B cell (primary cell): ENCODE data around the gene FRK. TPM values are rescaled to one million over a fixed set of nuclear protein-coding genes. Genes with fewer than 3 reads are reported as not detected.

Experiments used
- ATAC-seq: fragments of 200-7000 bp; cut with Tn5 transposase; one replicate; pipeline ENCODE4 v1.10.0; 2021; ENCODE audit warnings: low read depth, mild to moderate bottlenecking, moderate number of reproducible peaks, moderate library complexity
- CTCF ChIA-PET: fragments of 350-600 bp; sonication (Branson Sonifier 250); formaldehyde crosslinking; loops from one replicate; lab custom pipeline; 2021; ENCODE audit warnings: antibody characterized with exemption, inconsistent platforms; lab: Charles Lee
- POLR2A ChIA-PET: fragments of 350-600 bp; sonication (Branson Sonifier 250); formaldehyde crosslinking; loops from one replicate; lab custom pipeline; 2021; ENCODE audit warnings: antibody characterized with exemption; lab: Charles Lee
- DNase-seq: peaks from one replicate; pipeline ENCODE4 v3.0.0; 2013
- H2AFZ ChIP-seq: 2 replicates; pipeline ENCODE4 v1.6.1; 2012; ENCODE audit warnings: mild to moderate bottlenecking, low read depth, low read length; ENCODE audit not compliant: insufficient read depth, poor library complexity, severe bottlenecking
- H3K27ac ChIP-seq, 2 donors: 1 replicate in 1 of 2; 2 replicates in 1 of 2; pipeline ENCODE4 v1.5.1; 2012 to 2013; ENCODE audit warnings: low read length in 2 of 2, mild to moderate bottlenecking in 2 of 2, moderate library complexity in 1 of 2
- H3K27me3 ChIP-seq, 4 experiments: fragments of 200-600 bp in 1 of 4; sonication (generic) in 1 of 4; replicated peaks in 1 of 4; 1 replicate in 2 of 4; 2 replicates in 2 of 4; pipeline versions ENCODE4 v1.6.1 to v1.7.0; 2013 to 2016; ENCODE audit warnings: low read length in 3 of 4, mild to moderate bottlenecking in 2 of 4, mixed read lengths in 1 of 4, moderate library complexity in 1 of 4; ENCODE audit not compliant: insufficient read depth in 4 of 4, control insufficient read depth in 3 of 4; ENCODE audit errors: control extremely low read depth in 1 of 4
- H3K36me3 ChIP-seq, 2 experiments: replicated peaks in 1 of 2; 1 replicate in 1 of 2; 2 replicates in 1 of 2; pipeline versions ENCODE4 v1.6.1 to v1.7.1; 2013; ENCODE audit warnings: low read length in 1 of 2; ENCODE audit not compliant: insufficient read depth in 2 of 2, control insufficient read depth in 1 of 2; ENCODE audit errors: control extremely low read depth in 1 of 2, extremely low read depth in 1 of 2
- H3K4me1 ChIP-seq, 2 donors: fragments of 200-600 bp in 1 of 2; sonication (generic) in 1 of 2; 1 replicate in 1 of 2; 2 replicates in 1 of 2; pipeline versions ENCODE4 v1.5.1 to v1.6.1; 2013 to 2017; ENCODE audit warnings: low read length in 2 of 2; ENCODE audit not compliant: control insufficient read depth in 2 of 2, insufficient read depth in 2 of 2
- H3K4me2 ChIP-seq: replicated peaks from 2 replicates; pipeline ENCODE3; 2012; ENCODE audit warnings: mild to moderate bottlenecking, low read depth, low read length; ENCODE audit not compliant: poor library complexity, severe bottlenecking
- H3K4me3 ChIP-seq, 5 experiments: fragments of 200-600 bp in 1 of 5; sonication (generic) in 1 of 5; 1 replicate in 3 of 5; 2 replicates in 2 of 5; pipeline versions ENCODE4 v1.5.1 to v1.7.0; 2011 to 2016; ENCODE audit warnings: low read length in 4 of 5, mild to moderate bottlenecking in 4 of 5, low read depth in 2 of 5, control low read depth in 1 of 5, moderate library complexity in 1 of 5; ENCODE audit not compliant: insufficient read depth in 1 of 5; ENCODE audit errors: control extremely low read depth in 1 of 5, extremely low read depth in 1 of 5
- H3K79me2 ChIP-seq: fragments of 200-600 bp; sonication (generic); one replicate; pipeline ENCODE4 v1.6.0; 2016; ENCODE audit warnings: low read length; ENCODE audit not compliant: control insufficient read depth, insufficient read depth
- H3K9ac ChIP-seq: fragments of 200-600 bp; sonication (generic); 2 replicates; pipeline ENCODE4 v1.6.1; 2017; ENCODE audit warnings: mild to moderate bottlenecking, low read length, moderate library complexity
- H3K9me3 ChIP-seq, 3 donors: one replicate each; pipeline versions ENCODE4 v1.6.1 to v1.7.1; 2013; ENCODE audit warnings: low read length in 2 of 3; ENCODE audit not compliant: control insufficient read depth in 2 of 3, insufficient read depth in 1 of 3; ENCODE audit errors: control extremely low read depth in 1 of 3
- H4K20me1 ChIP-seq: 2 replicates; pipeline ENCODE4 v1.6.0; 2012; ENCODE audit warnings: mild to moderate bottlenecking, low read length; ENCODE audit not compliant: insufficient read depth, control insufficient read depth, poor library complexity, severe bottlenecking
- H3K27ac Mint-ChIP-seq: one replicate; pipeline ENCODE4 v1.8.0; 2021; ENCODE audit warnings: mixed read lengths
- H3K27me3 Mint-ChIP-seq: one replicate; pipeline ENCODE4 v1.8.0; 2021; ENCODE audit warnings: mixed read lengths
- H3K4me1 Mint-ChIP-seq: one replicate; pipeline ENCODE4 v1.8.0; 2021; ENCODE audit warnings: mixed read lengths
- H3K4me3 Mint-ChIP-seq: one replicate; pipeline ENCODE4 v1.8.0; 2021; ENCODE audit warnings: mixed read lengths
- H3K9me3 Mint-ChIP-seq: one replicate; pipeline ENCODE4 v1.8.0; 2022; ENCODE audit warnings: mixed read lengths; ENCODE audit not compliant: insufficient read depth
- CTCF ChIP-seq: fragments of 200-600 bp; IDR thresholded peaks from one replicate; pipeline ENCODE4 v1.8.0; 2022; ENCODE audit warnings: antibody characterized with exemption, mild to moderate bottlenecking
- EZH2 ChIP-seq: IDR thresholded peaks from 2 replicates; pipeline ENCODE4 v1.6.1; 2012; ENCODE audit warnings: borderline replicate concordance, low read depth, mild to moderate bottlenecking, moderate library complexity, low read length; ENCODE audit not compliant: insufficient read depth, poor library complexity, severe bottlenecking
- WGBS: methylation state at CpG from one replicate; pipeline ENCODE4 v1.1.5; 2013; ENCODE audit warnings: missing lambda C conversion rate; ENCODE audit not compliant: insufficient coverage; 5-methylcytosine and 5-hydroxymethylcytosine counted together
- intact Hi-C: fragments of 100-400 bp; cut with micrococcal nuclease; formaldehyde crosslinking; loops from one replicate; pipeline ENCODE4 v1.10.0; 2022
- polyA plus RNA-seq: library from polyadenylated mRNA; depleted of rRNA; stranded (reverse); fragments of >200 nt; gene quantifications from 2 replicates; pipeline ENCODE4 v1.2.3, GENCODE V29; 2012
- total RNA-seq, 2 donors: library from RNA; stranded (reverse); fragments of 120-200 nt in 1 of 2; gene quantifications; 1 replicate in 1 of 2; 2 replicates in 1 of 2; pipeline versions ENCODE4 v1.2.3 to v1.2.4, GENCODE V29; 2013 to 2022

The FRK gene
- total and polyA plus RNA-seq, 2 donors (not counting 1 experiment from before 2014, with no cell fraction given) = 0.01 to 0.07 TPM

GRCh38 chr6:116055513-116055912 is 5.2 kb downstream of the FRK start:
- H2AFZ ChIP-seq = no peak overlapping the region
- intact Hi-C loops = no loop called here
- no peak overlapping the region for H3K27ac Mint-ChIP-seq
- ChIA-PET POLR2A (no interaction called here), CTCF (interaction anchor here (1.1 kb wide), 1 partner anchor 506 kb away, joined by 3 read pairs; no protein-coding TSS in a partner anchor)
- ATAC-seq = no peak
- DNase-seq = no peak
- no peak overlapping the region for H3K4me3 Mint-ChIP-seq
- H3K9me3 ChIP-seq = no peaks in the 10 kb centered on the region
- no peaks in the 10 kb centered on the region for H4K20me1 ChIP-seq
- H3K36me3 ChIP-seq = no peaks in the 10 kb centered on the region
- H3K4me2 ChIP-seq = no peak overlapping the region
- H3K4me3 ChIP-seq = no peak overlapping the region
- H3K79me2 ChIP-seq = no peaks in the 10 kb centered on the region
- no peak overlapping the region for H3K27ac ChIP-seq
- no CpG with 5 or more reads among the region's 1 CpG for WGBS
- H3K4me1 Mint-ChIP-seq = peaks cover 2% of the 10 kb centered on the region
- H3K27me3 ChIP-seq = peaks cover 0 to 5% (median 2%) of the 10 kb centered on the region in 4 experiments
- TF ChIP-seq CTCF = no peak
- no peak for TF ChIP-seq EZH2
- H3K9ac ChIP-seq = no peak overlapping the region
- H3K4me1 ChIP-seq = no peaks in the 10 kb centered on the region
- no peaks in the 10 kb centered on the region for H3K9me3 Mint-ChIP-seq
- H3K27me3 Mint-ChIP-seq = peaks cover 14% of the 10 kb centered on the region

GRCh38 chr6:116051244-116051643 is 9.4 kb downstream of the FRK start:
- ChIA-PET POLR2A (no interaction called here), CTCF (no interaction called here)
- Mint-ChIP-seq H3K27me3 (peaks cover 9% of the 10 kb centered on the region), H3K4me1 (peaks cover 4% of the 10 kb centered on the region), H3K27ac (no peak overlapping the region), H3K9me3 (no peaks in the 10 kb centered on the region), H3K4me3 (no peak overlapping the region)
- no peak for ATAC-seq
- no CpG with 5 or more reads among the region's 3 CpGs for WGBS
- no peaks in the 10 kb centered on the region for H3K36me3 ChIP-seq
- H3K9me3 ChIP-seq = no peaks in the 10 kb centered on the region
- TF ChIP-seq CTCF (no peak), EZH2 (no peak)
- H3K27ac ChIP-seq = no peak overlapping the region
- H4K20me1 ChIP-seq = no peaks in the 10 kb centered on the region
- H3K4me2 ChIP-seq = no peak overlapping the region
- no peak for DNase-seq
- no peak overlapping the region for H3K9ac ChIP-seq
- intact Hi-C loops = loop anchor here (5.0 kb wide), 1 partner anchor 34 kb away; no protein-coding TSS in a partner anchor
- peaks cover 0 to 3% (median 0%) of the 10 kb centered on the region in 4 experiments for H3K27me3 ChIP-seq
- no peak overlapping the region for H2AFZ ChIP-seq
- H3K4me3 ChIP-seq = no peak overlapping the region
- H3K4me1 ChIP-seq = peaks cover 8 to 9% of the 10 kb centered on the region in 2 donors
- H3K79me2 ChIP-seq = no peaks in the 10 kb centered on the region
